Stimulated activated CD8-positive, alpha-beta memory T cell treated with anti-CD3 and anti-CD28 coated beads, Interleukin-4, amount 100 ng/mL, for 4 hours (primary cell): Measurements from ENCODE around the gene THRB.

Experiments
- DNase-seq, 2 donors: peaks; one replicate each; pipeline ENCODE4 v3.0.0-alpha.2; 2020; ENCODE audit warnings: low read depth in 2 of 2, low spot score in 1 of 2

Gene THRB

GRCh38 chr3:24273491-24273890, 221.2 kb downstream of the THRB start:
- no peak for DNase-seq

GRCh38 chr3:24272875-24273274, 221.8 kb downstream of the THRB start:
- DNase-seq: no peak

GRCh38 chr3:24272408-24272807, 222.2 kb downstream of the THRB start:
- DNase-seq: no peak

- no peak for DNase-seq
These were observed 223.4 kb downstream of the THRB start for GRCh38 chr3:24271228-24271627.

- DNase-seq: no peak
These were observed 223.9 kb downstream of the THRB start for GRCh38 chr3:24270744-24271143.

- no peak for DNase-seq
These were observed 224.4 kb downstream of the THRB start for GRCh38 chr3:24270204-24270691.

GRCh38 chr3:24264748-24265158, 229.9 kb downstream of the THRB start:
- DNase-seq: no peak

GRCh38 chr3:24264011-24264410, 230.6 kb downstream of the THRB start:
- no peak for DNase-seq

GRCh38 chr3:24263069-24263668, 231.5 kb downstream of the THRB start:
- DNase-seq: no peak

GRCh38 chr3:24261521-24261920, 233.1 kb downstream of the THRB start:
- no peak for DNase-seq

GRCh38 chr3:24259901-24260512, 234.6 kb downstream of the THRB start:
- DNase-seq: no peak

- no peak for DNase-seq
These were observed 235.7 kb downstream of the THRB start for GRCh38 chr3:24258727-24259600.

GRCh38 chr3:24258260-24258659, 236.4 kb downstream of the THRB start:
- DNase-seq: no peak

GRCh38 chr3:24255414-24255813, 239.2 kb downstream of the THRB start:
- DNase-seq: no peak

- DNase-seq: no peak
These were observed 240.0 kb downstream of the THRB start for GRCh38 chr3:24254649-24255048.

GRCh38 chr3:24253336-24253735, 241.3 kb downstream of the THRB start:
- DNase-seq: no peak

GRCh38 chr3:24249523-24249922, 245.1 kb downstream of the THRB start:
- no peak for DNase-seq

GRCh38 chr3:24245056-24245455, 249.6 kb downstream of the THRB start:
- no peak for DNase-seq

- no peak for DNase-seq
These were observed 250.2 kb downstream of the THRB start for GRCh38 chr3:24244491-24244890.

GRCh38 chr3:24242012-24242698, 252.5 kb downstream of the THRB start:
- no peak for DNase-seq

GRCh38 chr3:24240306-24240705, 254.3 kb downstream of the THRB start:
- DNase-seq: no peak
